ENCODE measurements around the gene TAF11.

DNA sequence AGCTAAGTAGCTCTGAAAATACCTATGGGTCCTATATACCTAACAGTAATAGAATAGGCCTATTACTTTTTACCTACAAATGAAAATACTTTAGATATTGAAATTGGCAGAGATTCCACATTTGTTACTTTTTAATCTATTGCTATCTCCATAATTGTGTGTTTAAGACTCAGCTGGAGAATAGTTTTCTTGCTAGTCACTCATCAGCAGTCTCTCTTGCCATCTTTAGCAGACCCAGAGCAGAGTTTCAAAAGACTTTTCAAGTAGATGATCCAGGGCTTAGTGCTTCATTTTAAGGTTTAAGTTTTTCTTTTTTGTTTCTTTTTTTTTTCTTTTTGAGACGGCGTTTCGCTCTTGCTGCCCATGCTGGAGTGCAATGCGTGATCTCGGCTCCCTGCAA lies 14.1 kb upstream of the TAF11 start:
- TF ChIP-seq POLR2AphosphoS5 (IDR thresholded peaks at IDR 0.05; ENCODE audit: low read depth): no peak
- TF ChIP-seq, protein P1, sequence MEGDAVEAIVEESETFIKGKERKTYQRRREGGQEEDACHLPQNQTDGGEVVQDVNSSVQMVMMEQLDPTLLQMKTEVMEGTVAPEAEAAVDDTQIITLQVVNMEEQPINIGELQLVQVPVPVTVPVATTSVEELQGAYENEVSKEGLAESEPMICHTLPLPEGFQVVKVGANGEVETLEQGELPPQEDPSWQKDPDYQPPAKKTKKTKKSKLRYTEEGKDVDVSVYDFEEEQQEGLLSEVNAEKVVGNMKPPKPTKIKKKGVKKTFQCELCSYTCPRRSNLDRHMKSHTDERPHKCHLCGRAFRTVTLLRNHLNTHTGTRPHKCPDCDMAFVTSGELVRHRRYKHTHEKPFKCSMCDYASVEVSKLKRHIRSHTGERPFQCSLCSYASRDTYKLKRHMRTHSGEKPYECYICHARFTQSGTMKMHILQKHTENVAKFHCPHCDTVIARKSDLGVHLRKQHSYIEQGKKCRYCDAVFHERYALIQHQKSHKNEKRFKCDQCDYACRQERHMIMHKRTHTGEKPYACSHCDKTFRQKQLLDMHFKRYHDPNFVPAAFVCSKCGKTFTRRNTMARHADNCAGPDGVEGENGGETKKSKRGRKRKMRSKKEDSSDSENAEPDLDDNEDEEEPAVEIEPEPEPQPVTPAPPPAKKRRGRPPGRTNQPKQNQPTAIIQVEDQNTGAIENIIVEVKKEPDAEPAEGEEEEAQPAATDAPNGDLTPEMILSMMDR (IDR thresholded peaks at IDR 0.05; ENCODE audit: insufficient read depth, low read length): no peak
- TF ChIP-seq, protein P2, sequence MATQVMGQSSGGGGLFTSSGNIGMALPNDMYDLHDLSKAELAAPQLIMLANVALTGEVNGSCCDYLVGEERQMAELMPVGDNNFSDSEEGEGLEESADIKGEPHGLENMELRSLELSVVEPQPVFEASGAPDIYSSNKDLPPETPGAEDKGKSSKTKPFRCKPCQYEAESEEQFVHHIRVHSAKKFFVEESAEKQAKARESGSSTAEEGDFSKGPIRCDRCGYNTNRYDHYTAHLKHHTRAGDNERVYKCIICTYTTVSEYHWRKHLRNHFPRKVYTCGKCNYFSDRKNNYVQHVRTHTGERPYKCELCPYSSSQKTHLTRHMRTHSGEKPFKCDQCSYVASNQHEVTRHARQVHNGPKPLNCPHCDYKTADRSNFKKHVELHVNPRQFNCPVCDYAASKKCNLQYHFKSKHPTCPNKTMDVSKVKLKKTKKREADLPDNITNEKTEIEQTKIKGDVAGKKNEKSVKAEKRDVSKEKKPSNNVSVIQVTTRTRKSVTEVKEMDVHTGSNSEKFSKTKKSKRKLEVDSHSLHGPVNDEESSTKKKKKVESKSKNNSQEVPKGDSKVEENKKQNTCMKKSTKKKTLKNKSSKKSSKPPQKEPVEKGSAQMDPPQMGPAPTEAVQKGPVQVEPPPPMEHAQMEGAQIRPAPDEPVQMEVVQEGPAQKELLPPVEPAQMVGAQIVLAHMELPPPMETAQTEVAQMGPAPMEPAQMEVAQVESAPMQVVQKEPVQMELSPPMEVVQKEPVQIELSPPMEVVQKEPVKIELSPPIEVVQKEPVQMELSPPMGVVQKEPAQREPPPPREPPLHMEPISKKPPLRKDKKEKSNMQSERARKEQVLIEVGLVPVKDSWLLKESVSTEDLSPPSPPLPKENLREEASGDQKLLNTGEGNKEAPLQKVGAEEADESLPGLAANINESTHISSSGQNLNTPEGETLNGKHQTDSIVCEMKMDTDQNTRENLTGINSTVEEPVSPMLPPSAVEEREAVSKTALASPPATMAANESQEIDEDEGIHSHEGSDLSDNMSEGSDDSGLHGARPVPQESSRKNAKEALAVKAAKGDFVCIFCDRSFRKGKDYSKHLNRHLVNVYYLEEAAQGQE (IDR thresholded peaks at IDR 0.05; ENCODE audit: insufficient replicate concordance, low read depth): no peak

Measured in HL-60 (cell line).